Spleen (tissue), 11 donors: Measurements from ENCODE around the gene PHACTR4. TPM values are rescaled to one million over a fixed set of nuclear protein-coding genes. Genes with fewer than 3 reads are reported as not detected.

ENCODE experiments used
- DNase-seq: peaks from one replicate; pipeline ENCODE4 v3.0.0-alpha.2; 2020
- H3K27ac ChIP-seq, 8 donors: fragments of 200-600 bp; sonication (generic) in 7 of 8; 1 replicate in 4 of 8; 2 replicates in 4 of 8; pipeline versions ENCODE4 v1.5.0 to v1.8.0; 2016 to 2021; ENCODE audit warnings: inconsistent platforms in 4 of 8, mild to moderate bottlenecking in 4 of 8, moderate library complexity in 1 of 8
- H3K27me3 ChIP-seq, 7 donors: fragments of 200-600 bp; sonication (generic) in 6 of 7; replicated peaks in 1 of 7; 1 replicate in 4 of 7; 2 replicates in 3 of 7; pipeline versions ENCODE4 v1.5.0 to v1.8.0; 2016 to 2021; ENCODE audit warnings: inconsistent platforms in 3 of 7, mild to moderate bottlenecking in 1 of 7
- H3K36me3 ChIP-seq, 6 donors: fragments of 200-600 bp; sonication (generic) in 5 of 6; 1 replicate in 4 of 6; 2 replicates in 2 of 6; pipeline versions ENCODE4 v1.5.0 to v1.8.0; 2016 to 2021; ENCODE audit warnings: inconsistent platforms in 2 of 6
- H3K4me1 ChIP-seq, 6 donors: fragments of 200-600 bp; sonication (generic) in 5 of 6; 1 replicate in 3 of 6; 2 replicates in 3 of 6; pipeline versions ENCODE4 v1.5.0 to v1.8.0; 2016 to 2021; ENCODE audit warnings: inconsistent platforms in 3 of 6
- H3K4me3 ChIP-seq, 8 donors: fragments of 200-600 bp; sonication (generic) in 7 of 8; 1 replicate in 4 of 8; 2 replicates in 4 of 8; pipeline versions ENCODE4 v1.5.0 to v1.8.0; 2016 to 2021; ENCODE audit warnings: inconsistent platforms in 4 of 8, mild to moderate bottlenecking in 4 of 8, moderate library complexity in 2 of 8
- H3K9me3 ChIP-seq, 8 donors: fragments of 200-600 bp; sonication (generic) in 7 of 8; 1 replicate in 4 of 8; 2 replicates in 4 of 8; pipeline versions ENCODE4 v1.5.0 to v1.8.0; 2016 to 2021; ENCODE audit warnings: inconsistent platforms in 4 of 8
- CTCF ChIP-seq, 11 experiments: fragments of 200-600 bp in 7 of 11; fragments of 450-650 bp in 4 of 11; sonication (generic) in 4 of 11; IDR thresholded peaks in 8 of 11; conservative IDR thresholded peaks in 3 of 11; 1 replicate in 7 of 11; 2 replicates in 4 of 11; pipeline versions ENCODE4 v1.4.0 to v1.8.0; 2016 to 2021; ENCODE audit warnings: antibody characterized with exemption in 11 of 11, inconsistent platforms in 4 of 11, mild to moderate bottlenecking in 1 of 11
- POLR2A ChIP-seq, 3 donors: fragments of 450-650 bp; IDR thresholded peaks; one replicate each; pipeline ENCODE4 v1.5.1; 2017; ENCODE audit warnings: antibody characterized with exemption in 3 of 3, mild to moderate bottlenecking in 1 of 3
- POLR2AphosphoS5 ChIP-seq, 3 donors: sonication (generic); formaldehyde crosslinking; IDR thresholded peaks; one replicate each; pipeline ENCODE4 v1.5.1; 2017; ENCODE audit warnings: antibody characterized with exemption in 3 of 3
- WGBS, 5 donors: extraction: QIAGEN DNeasy Blood & Tissue Kit in 3 of 5; methylation state at CpG; one replicate each; pipeline versions ENCODE4 v1.1.5 to v1.1.7; 2013 to 2018; 5-methylcytosine and 5-hydroxymethylcytosine counted together
- intact Hi-C: fragments of 100-400 bp; cut with DNase I; formaldehyde crosslinking; loops from one replicate; pipeline ENCODE4 v1.15.0; 2023; ENCODE audit warnings: low total_unique reads
- polyA plus RNA-seq, 3 donors: library from polyadenylated mRNA; stranded (reverse); fragments of 200-250 nt; gene quantifications; one replicate each; pipeline ENCODE4 v1.2.1, GENCODE V29; 2013
- total RNA-seq, 7 donors: library from RNA; depleted of rRNA in 3 of 7; stranded (reverse); fragments of >200 nt in 3 of 7; fragmentation: NEBNext Ultra II Directional in 4 of 7; extraction: Animal tissue kit (Norgen Biotek cat#: 25700) in 4 of 7; gene quantifications; one replicate each; pipeline versions ENCODE4 v1.1.0 to v1.2.1, GENCODE V29; 2016 to 2021
- donor health status: healthy with polysubstance abuse.
- donor health status: DM: no; HTN: no; CAD: no; lungs with moderate emphysema.
- donor health status: DM: no; HTN: no; CAD: no.
- donor health status: Bipolar disorder and iron deficiency.
- donor health status: healthy.
- donor health status: DM: no; HTN: no; CAD: no.
- donor health status: DM: yes; HTN: yes; CAD: no.

PHACTR4 gene
- total and polyA plus RNA-seq, 10 donors: 8.2 to 55.9 (median 31.3) TPM

GRCh38 chr1:28421744-28422143 is 52.2 kb downstream of the PHACTR4 start:
- no peaks in the 10 kb centered on the region for H3K27me3 ChIP-seq
- DNase-seq: no peak
- TF ChIP-seq POLR2A (IDR thresholded peaks at IDR 0.05) (no peak), POLR2AphosphoS5 (IDR thresholded peaks at IDR 0.05) (no peak), CTCF (IDR thresholded peaks at IDR 0.05 in 8 of 11, conservative IDR thresholded peaks at IDR 0.05 in 3 of 11) (no peak)
- no peak overlapping the region for H3K27ac ChIP-seq
- H3K4me1 ChIP-seq: peaks cover 3 to 20% (median 13%) of the 10 kb centered on the region in 6 donors
- H3K4me3 ChIP-seq: no peak overlapping the region
- WGBS, 5 donors: 77 to 96% (median 93%) methylated on average over 1 of the region's 1 CpG
- intact Hi-C loops: no loop called here
- H3K9me3 ChIP-seq: no peaks in the 10 kb centered on the region
- H3K36me3 ChIP-seq: peaks cover 0 to 19% (median 2%) of the 10 kb centered on the region in 6 donors

- TF ChIP-seq CTCF (IDR thresholded peaks at IDR 0.05 in 8 of 11, conservative IDR thresholded peaks at IDR 0.05 in 3 of 11) (no peak), POLR2A (IDR thresholded peaks at IDR 0.05) (no peak), POLR2AphosphoS5 (IDR thresholded peaks at IDR 0.05) (no peak)
- Histone ChIP-seq H3K36me3 (peaks cover 0 to 19% (median 2%) of the 10 kb centered on the region in 6 donors), H3K27me3 (no peaks in the 10 kb centered on the region), H3K4me3 (no peak overlapping the region), H3K27ac (no peak overlapping the region), H3K9me3 (no peaks in the 10 kb centered on the region), H3K4me1 (peaks cover 0 to 26% (median 1%) of the 10 kb centered on the region in 6 donors)
- intact Hi-C loops: no loop called here
- no peak for DNase-seq
- 81 to 100% (median 98%) methylated on average over 1 of the region's 1 CpG for WGBS, 5 donors
These were observed 57.3 kb downstream of the PHACTR4 start for GRCh38 chr1:28426831-28427230.

GRCh38 chr1:28428012-28428411 is 58.5 kb downstream of the PHACTR4 start:
- TF ChIP-seq CTCF (IDR thresholded peaks at IDR 0.05 in 8 of 11, conservative IDR thresholded peaks at IDR 0.05 in 3 of 11) (no peak), POLR2AphosphoS5 (IDR thresholded peaks at IDR 0.05) (no peak), POLR2A (IDR thresholded peaks at IDR 0.05) (no peak)
- H3K27me3 ChIP-seq: no peaks in the 10 kb centered on the region
- H3K36me3 ChIP-seq: peaks cover 0 to 19% (median 2%) of the 10 kb centered on the region in 6 donors
- DNase-seq: no peak
- H3K9me3 ChIP-seq: no peaks in the 10 kb centered on the region
- no peak overlapping the region for H3K27ac ChIP-seq
- no peak overlapping the region for H3K4me3 ChIP-seq
- peaks cover 0 to 27% (median 1%) of the 10 kb centered on the region in 6 donors for H3K4me1 ChIP-seq
- intact Hi-C loops: no loop called here
- WGBS, 5 donors: 57 to 85% (median 74%) methylated on average over 1 of the region's 1 CpG

GRCh38 chr1:28428990-28429520 is 59.5 kb downstream of the PHACTR4 start:
- Histone ChIP-seq H3K4me3 (no peak overlapping the region), H3K9me3 (no peaks in the 10 kb centered on the region), H3K36me3 (peaks cover 0 to 18% (median 2%) of the 10 kb centered on the region in 6 donors), H3K27me3 (no peaks in the 10 kb centered on the region), H3K4me1 (peaks cover 0 to 35% (median 1%) of the 10 kb centered on the region in 6 donors), H3K27ac (no peak overlapping the region)
- 91 to 95% (median 93%) methylated on average over 6 of the region's 6 CpGs for WGBS, 5 donors
- intact Hi-C loops: no loop called here
- TF ChIP-seq POLR2A (IDR thresholded peaks at IDR 0.05) (no peak), CTCF (IDR thresholded peaks at IDR 0.05 in 8 of 11, conservative IDR thresholded peaks at IDR 0.05 in 3 of 11) (no peak), POLR2AphosphoS5 (IDR thresholded peaks at IDR 0.05) (no peak)
- no peak for DNase-seq
